ENCODE measurements around the gene NTM. TPM values are rescaled to one million over a fixed set of nuclear protein-coding genes. Genes with fewer than 3 reads are reported as not detected.

Gene NTM
- total RNA-seq, 2 donors from 2014 or later, result not detected

- H3K4me1 Mint-ChIP-seq (ENCODE audit: low read depth), result no peaks in the 10 kb centered on the region
- no peak for ATAC-seq (replicated peaks in 1 of 2)
- H3K27me3 Mint-ChIP-seq (ENCODE audit: low read depth), result no peaks in the 10 kb centered on the region
- no peaks in the 10 kb centered on the region for H3K36me3 Mint-ChIP-seq (ENCODE audit: insufficient read depth in 2 of 2)
- H3K4me3 Mint-ChIP-seq, result no peak overlapping the region
- DNase-seq, result no peak
- no peak overlapping the region for H3K27ac Mint-ChIP-seq
- peaks cover 0 to 3% of the 10 kb centered on the region in 2 donors for H3K9me3 Mint-ChIP-seq
Observed at GRCh38 chr11:131796541-131796940, 426.1 kb downstream of the NTM start.

GRCh38 chr11:131800452-131800851, 430.0 kb downstream of the NTM start:
- DNase-seq, result no peak
- peaks cover 0 to 4% of the 10 kb centered on the region in 2 donors for H3K36me3 Mint-ChIP-seq (ENCODE audit: insufficient read depth in 2 of 2)
- peaks cover 6% of the 10 kb centered on the region for H3K27me3 Mint-ChIP-seq (ENCODE audit: low read depth)
- H3K4me3 Mint-ChIP-seq, result no peak overlapping the region
- peaks cover 4 to 10% of the 10 kb centered on the region in 2 donors for H3K9me3 Mint-ChIP-seq
- no peaks in the 10 kb centered on the region for H3K4me1 Mint-ChIP-seq (ENCODE audit: low read depth)
- ATAC-seq (replicated peaks in 1 of 2), result no peak
- H3K27ac Mint-ChIP-seq, result no peak overlapping the region

GRCh38 chr11:131802440-131803115, 432.2 kb downstream of the NTM start:
- Mint-ChIP-seq H3K4me1 (ENCODE audit: low read depth) (no peaks in the 10 kb centered on the region), H3K27ac (no peak overlapping the region), H3K4me3 (no peak overlapping the region), H3K9me3 (peaks cover 2 to 10% of the 10 kb centered on the region in 2 donors), H3K27me3 (ENCODE audit: low read depth) (peaks cover 6% of the 10 kb centered on the region), H3K36me3 (ENCODE audit: insufficient read depth in 2 of 2) (peaks cover 0 to 4% of the 10 kb centered on the region in 2 donors)
- DNase-seq (no peak), ATAC-seq (replicated peaks in 1 of 2) (no peak)

- Mint-ChIP-seq H3K36me3 (ENCODE audit: insufficient read depth in 2 of 2) (peaks cover 0 to 4% of the 10 kb centered on the region in 2 donors), H3K27ac (no peak overlapping the region), H3K9me3 (peaks cover 2 to 12% of the 10 kb centered on the region in 2 donors), H3K4me3 (no peak overlapping the region), H3K27me3 (ENCODE audit: low read depth) (peaks cover 13% of the 10 kb centered on the region), H3K4me1 (ENCODE audit: low read depth) (no peaks in the 10 kb centered on the region)
- no peak for DNase-seq
- no peak for ATAC-seq (replicated peaks in 1 of 2)
Observed at GRCh38 chr11:131807876-131808275, 437.5 kb downstream of the NTM start.

- peaks cover 2 to 12% of the 10 kb centered on the region in 2 donors for H3K9me3 Mint-ChIP-seq
- H3K4me3 Mint-ChIP-seq, result no peak overlapping the region
- no peaks in the 10 kb centered on the region for H3K4me1 Mint-ChIP-seq (ENCODE audit: low read depth)
- no peak for DNase-seq
- no peak for ATAC-seq (replicated peaks in 1 of 2)
- H3K27ac Mint-ChIP-seq, result no peak overlapping the region
- H3K36me3 Mint-ChIP-seq (ENCODE audit: insufficient read depth in 2 of 2), result peaks cover 0 to 4% of the 10 kb centered on the region in 2 donors
- peaks cover 13% of the 10 kb centered on the region for H3K27me3 Mint-ChIP-seq (ENCODE audit: low read depth)
Observed at GRCh38 chr11:131808470-131808869, 438.1 kb downstream of the NTM start.

- Mint-ChIP-seq H3K36me3 (ENCODE audit: insufficient read depth in 2 of 2) (no peaks in the 10 kb centered on the region), H3K27me3 (ENCODE audit: low read depth) (peaks cover 7% of the 10 kb centered on the region)
- no peak for DNase-seq
Observed at GRCh38 chr11:131809203-131809918, 438.9 kb downstream of the NTM start.

GRCh38 chr11:131810541-131810940, 440.1 kb downstream of the NTM start:
- H3K4me1 Mint-ChIP-seq (ENCODE audit: low read depth), result no peaks in the 10 kb centered on the region
- no peaks in the 10 kb centered on the region for H3K36me3 Mint-ChIP-seq (ENCODE audit: insufficient read depth in 2 of 2)
- no peak for ATAC-seq (replicated peaks in 1 of 2)
- H3K9me3 Mint-ChIP-seq, result peaks cover 0 to 2% of the 10 kb centered on the region in 2 donors
- no peak overlapping the region for H3K27ac Mint-ChIP-seq
- peaks cover 7% of the 10 kb centered on the region for H3K27me3 Mint-ChIP-seq (ENCODE audit: low read depth)
- no peak overlapping the region for H3K4me3 Mint-ChIP-seq
- no peak for DNase-seq

More at GRCh38 chr11:131809203-131809918, 438.9 kb downstream of the NTM start:
- H3K9me3 Mint-ChIP-seq, result peaks cover 0 to 7% of the 10 kb centered on the region in 2 donors
- no peaks in the 10 kb centered on the region for H3K4me1 Mint-ChIP-seq (ENCODE audit: low read depth)
- H3K27ac Mint-ChIP-seq, result no peak overlapping the region
- no peak for ATAC-seq (replicated peaks in 1 of 2)
- no peak overlapping the region for H3K4me3 Mint-ChIP-seq

- Mint-ChIP-seq H3K27ac (no peak overlapping the region), H3K4me3 (no peak overlapping the region), H3K36me3 (ENCODE audit: insufficient read depth in 2 of 2) (no peaks in the 10 kb centered on the region), H3K4me1 (ENCODE audit: low read depth) (no peaks in the 10 kb centered on the region), H3K27me3 (ENCODE audit: low read depth) (peaks cover 7% of the 10 kb centered on the region), H3K9me3 (peaks cover 0 to 2% of the 10 kb centered on the region in 2 donors)
- DNase-seq (no peak), ATAC-seq (replicated peaks in 1 of 2) (no peak)
Observed at GRCh38 chr11:131811383-131811782, 441.0 kb downstream of the NTM start.

GRCh38 chr11:131814108-131814507, 443.7 kb downstream of the NTM start:
- no peaks in the 10 kb centered on the region for H3K9me3 Mint-ChIP-seq
- H3K27ac Mint-ChIP-seq, result no peak overlapping the region
- no peak for DNase-seq
- no peak for ATAC-seq (replicated peaks in 1 of 2)
- H3K4me3 Mint-ChIP-seq, result no peak overlapping the region
- no peaks in the 10 kb centered on the region for H3K27me3 Mint-ChIP-seq (ENCODE audit: low read depth)
- no peaks in the 10 kb centered on the region for H3K4me1 Mint-ChIP-seq (ENCODE audit: low read depth)
- H3K36me3 Mint-ChIP-seq (ENCODE audit: insufficient read depth in 2 of 2), result no peaks in the 10 kb centered on the region

- H3K4me1 Mint-ChIP-seq (ENCODE audit: low read depth), result no peaks in the 10 kb centered on the region
- H3K27ac Mint-ChIP-seq, result no peak overlapping the region
- no peak overlapping the region for H3K4me3 Mint-ChIP-seq
Observed at GRCh38 chr11:131815590-131815989, 445.2 kb downstream of the NTM start.

GRCh38 chr11:131816051-131816450, 445.6 kb downstream of the NTM start:
- Mint-ChIP-seq H3K36me3 (ENCODE audit: insufficient read depth in 2 of 2) (no peaks in the 10 kb centered on the region), H3K4me3 (no peak overlapping the region), H3K27me3 (ENCODE audit: low read depth) (no peaks in the 10 kb centered on the region), H3K27ac (no peak overlapping the region), H3K4me1 (ENCODE audit: low read depth) (no peaks in the 10 kb centered on the region), H3K9me3 (no peaks in the 10 kb centered on the region)
- DNase-seq (no peak), ATAC-seq (replicated peaks in 1 of 2) (no peak)

More at GRCh38 chr11:131815590-131815989, 445.2 kb downstream of the NTM start:
- ATAC-seq (replicated peaks in 1 of 2) (no peak), DNase-seq (no peak)
- no peaks in the 10 kb centered on the region for H3K36me3 Mint-ChIP-seq (ENCODE audit: insufficient read depth in 2 of 2)
- no peaks in the 10 kb centered on the region for H3K27me3 Mint-ChIP-seq (ENCODE audit: low read depth)
- no peaks in the 10 kb centered on the region for H3K9me3 Mint-ChIP-seq

GRCh38 chr11:131817687-131818188, 447.3 kb downstream of the NTM start:
- Mint-ChIP-seq H3K36me3 (ENCODE audit: insufficient read depth in 2 of 2) (no peaks in the 10 kb centered on the region), H3K4me1 (ENCODE audit: low read depth) (no peaks in the 10 kb centered on the region), H3K9me3 (no peaks in the 10 kb centered on the region), H3K27ac (no peak overlapping the region), H3K4me3 (no peak overlapping the region), H3K27me3 (ENCODE audit: low read depth) (no peaks in the 10 kb centered on the region)
- DNase-seq, result no peak
- no peak for ATAC-seq (replicated peaks in 1 of 2)

- no peaks in the 10 kb centered on the region for H3K4me1 Mint-ChIP-seq (ENCODE audit: low read depth)
- H3K27me3 Mint-ChIP-seq (ENCODE audit: low read depth), result no peaks in the 10 kb centered on the region
- ATAC-seq (replicated peaks in 1 of 2) (no peak), DNase-seq (no peak)
- no peak overlapping the region for H3K27ac Mint-ChIP-seq
- no peak overlapping the region for H3K4me3 Mint-ChIP-seq
- no peaks in the 10 kb centered on the region for H3K9me3 Mint-ChIP-seq
- no peaks in the 10 kb centered on the region for H3K36me3 Mint-ChIP-seq (ENCODE audit: insufficient read depth in 2 of 2)
Observed at GRCh38 chr11:131819865-131820264, 449.4 kb downstream of the NTM start.

All from activated T-cell treated with anti-CD3 and anti-CD28 coated beads, Interleukin-2, amount 50 U/mL, for 72 hours (primary cell).